NCI-H446 (cell line): ENCODE measurements around the gene FAM131C.
A peak's percentile ranks its signal among the peaks of the same experiment; 100 is the strongest.
"Not testable (repeated sequence)": the region's sequence is repeated elsewhere in the genome, so short reads cannot be mapped to it uniquely, and the experiment has no call there.

Experiments used
- DNase-seq, 2 experiments: peaks; one replicate each; lab custom pipeline; 2025; lab: John Stamatoyannopoulos, UW

FAM131C gene

GRCh38 chr1:16033103-16033632, 40.3 kb downstream of the FAM131C start:
- DNase-seq: not testable (repeated sequence)

GRCh38 chr1:16032388-16033102, 40.9 kb downstream of the FAM131C start:
- peak; percentile 30 to 77 for DNase-seq

GRCh38 chr1:16031551-16031950, 41.9 kb downstream of the FAM131C start:
- DNase-seq: no peak

GRCh38 chr1:16029288-16029687, 44.2 kb downstream of the FAM131C start:
- no peak for DNase-seq

- DNase-seq: not testable (repeated sequence)
Measured at GRCh38 chr1:16029003-16029268, 44.5 kb downstream of the FAM131C start.

GRCh38 chr1:16028237-16029002, 45.0 kb downstream of the FAM131C start:
- no peak for DNase-seq

GRCh38 chr1:16026723-16027484, 46.5 kb downstream of the FAM131C start:
- no peak for DNase-seq

- not testable (repeated sequence) for DNase-seq
Measured at GRCh38 chr1:16026302-16026701, 47.1 kb downstream of the FAM131C start.

- DNase-seq: no peak
Measured at GRCh38 chr1:16023050-16023653, 50.3 kb downstream of the FAM131C start.

- no peak for DNase-seq
Measured at GRCh38 chr1:16022393-16022792, 51.1 kb downstream of the FAM131C start.

GRCh38 chr1:16021681-16022080, 51.8 kb downstream of the FAM131C start, which contains the start of gene CLCNKA:
TSS of gene CLCNKA (plus strand) at chr1:16022036. CDS start at chr1:16022620, 584 bp downstream.
- DNase-seq: no peak

- not testable (repeated sequence) for DNase-seq
Measured at GRCh38 chr1:16020878-16021277, 52.6 kb downstream of the FAM131C start.

- DNase-seq: no peak
Measured at GRCh38 chr1:16020325-16020724, 53.1 kb downstream of the FAM131C start.

GRCh38 chr1:16019644-16020277, 53.7 kb downstream of the FAM131C start:
- DNase-seq: no peak

- no peak for DNase-seq
Measured at GRCh38 chr1:16018749-16019643, 54.5 kb downstream of the FAM131C start.

- no peak for DNase-seq
Measured at GRCh38 chr1:16018308-16018707, 55.1 kb downstream of the FAM131C start.

- no peak for DNase-seq
Measured at GRCh38 chr1:16017461-16018303, 55.8 kb downstream of the FAM131C start, which contains the start of gene HSPB7. TSS of gene HSPB7 (minus strand) at chr1:16018043. CDS start at chr1:16017963, 80 bp downstream.

GRCh38 chr1:16017076-16017460, 56.4 kb downstream of the FAM131C start:
- no peak for DNase-seq
